ENCODE results near the gene MFN2.

GRCh38 chr1:11991969-11992676, 11.9 kb downstream of the MFN2 start:
- TF ChIP-seq CTCF (IDR thresholded peaks at IDR 0.05) (no peak), NFIC (IDR thresholded peaks at IDR 0.05; ENCODE audit: borderline replicate concordance) (no peak), CHD2 (IDR thresholded peaks at IDR 0.05; ENCODE audit: low read length, partially characterized antibody) (no peak), IRF3 (IDR thresholded peaks at IDR 0.05; ENCODE audit: low read depth, low read length) (no peak), POLR2AphosphoS5 (IDR thresholded peaks at IDR 0.05; ENCODE audit: low read depth, low read length) (no peak)

Data from SK-N-SH (cell line).